Liver (tissue), 9 donors: ENCODE results near the gene DOK1. TPM values are rescaled to one million over a fixed set of nuclear protein-coding genes. Genes with fewer than 3 reads are reported as not detected.

ENCODE experiments used
- DNase-seq: peaks from one replicate; pipeline ENCODE4 v3.0.0-alpha.2; 2017; ENCODE audit warnings: low spot score
- H3K27ac ChIP-seq, 2 donors: one replicate each; pipeline ENCODE4 v1.7.0; 2013; ENCODE audit warnings: inconsistent platforms in 2 of 2, low read length in 2 of 2, control low read depth in 1 of 2, low read depth in 1 of 2, mild to moderate bottlenecking in 1 of 2
- H3K27me3 ChIP-seq, 4 donors: one replicate each; pipeline versions ENCODE4 v1.6.1 to v1.7.0; 2013; ENCODE audit warnings: low read length in 3 of 4, inconsistent platforms in 1 of 4, mild to moderate bottlenecking in 1 of 4, moderate library complexity in 1 of 4; ENCODE audit not compliant: control insufficient read depth in 4 of 4, insufficient read depth in 4 of 4
- H3K36me3 ChIP-seq, 4 donors: one replicate each; pipeline versions ENCODE4 v1.6.1 to v1.7.0; 2013; ENCODE audit warnings: low read length in 3 of 4, mild to moderate bottlenecking in 3 of 4, low read depth in 1 of 4, moderate library complexity in 1 of 4; ENCODE audit not compliant: control insufficient read depth in 4 of 4, insufficient read depth in 3 of 4
- H3K4me1 ChIP-seq, 4 donors: one replicate each; pipeline versions ENCODE4 v1.6.1 to v1.7.0; 2013; ENCODE audit warnings: low read length in 3 of 4, mild to moderate bottlenecking in 3 of 4, moderate library complexity in 1 of 4; ENCODE audit not compliant: control insufficient read depth in 4 of 4, insufficient read depth in 4 of 4
- H3K4me3 ChIP-seq, 3 donors: one replicate each; pipeline versions ENCODE4 v1.6.1 to v1.7.0; 2013; ENCODE audit warnings: low read length in 3 of 3, control low read depth in 1 of 3, low read depth in 1 of 3, mild to moderate bottlenecking in 1 of 3
- H3K9ac ChIP-seq, 2 donors: one replicate each; pipeline ENCODE4 v1.7.0; 2013; ENCODE audit warnings: low read length in 2 of 2, mild to moderate bottlenecking in 2 of 2, moderate library complexity in 2 of 2, control low read depth in 1 of 2, low read depth in 1 of 2
- H3K9me3 ChIP-seq, 4 donors: one replicate each; pipeline versions ENCODE4 v1.6.1 to v1.7.0; 2013; ENCODE audit warnings: low read length in 3 of 4; ENCODE audit not compliant: control insufficient read depth in 4 of 4
- EGR1 ChIP-seq, 2 donors: IDR thresholded peaks; 2 replicates each; pipeline ENCODE4 v1.6.1; 2016 to 2018; ENCODE audit warnings: antibody characterized with exemption in 2 of 2, low read depth in 2 of 2
- FOXA1 ChIP-seq: IDR thresholded peaks from 2 replicates; pipeline ENCODE4 v1.6.1; 2016; ENCODE audit warnings: antibody characterized with exemption
- FOXA2 ChIP-seq: IDR thresholded peaks from 2 replicates; pipeline ENCODE4 v1.6.1; 2016; ENCODE audit warnings: antibody characterized with exemption
- GABPA ChIP-seq, 2 donors: IDR thresholded peaks in 1 of 2; conservative IDR thresholded peaks in 1 of 2; 2 replicates each; pipeline ENCODE4 v1.6.1; 2016; ENCODE audit warnings: antibody characterized with exemption in 2 of 2, mild to moderate bottlenecking in 1 of 2, moderate library complexity in 1 of 2
- HNF4A ChIP-seq, 2 donors: conservative IDR thresholded peaks; 2 replicates each; pipeline ENCODE4 v1.6.1; 2016; ENCODE audit warnings: antibody characterized with exemption in 2 of 2, mild to moderate bottlenecking in 2 of 2
- HNF4G ChIP-seq: IDR thresholded peaks from 2 replicates; pipeline ENCODE4 v1.6.1; 2016; ENCODE audit warnings: antibody characterized with exemption
- JUND ChIP-seq, 2 donors: IDR thresholded peaks; 2 replicates each; pipeline ENCODE4 v1.6.1; 2016; ENCODE audit warnings: antibody characterized with exemption in 2 of 2
- NR2F2 ChIP-seq: IDR thresholded peaks from 2 replicates; pipeline ENCODE4 v1.6.1; 2016; ENCODE audit warnings: antibody characterized with exemption
- RAD21 ChIP-seq, 2 donors: IDR thresholded peaks; 2 replicates each; pipeline ENCODE4 v1.6.1; 2016; ENCODE audit warnings: antibody characterized with exemption in 2 of 2, mild to moderate bottlenecking in 2 of 2
- RXRA ChIP-seq, 2 donors: IDR thresholded peaks; 2 replicates each; pipeline ENCODE4 v1.6.1; 2017 to 2018; ENCODE audit warnings: antibody characterized with exemption in 2 of 2, mild to moderate bottlenecking in 1 of 2
- SP1 ChIP-seq: IDR thresholded peaks from 2 replicates; pipeline ENCODE4 v1.6.1; 2018; ENCODE audit warnings: antibody characterized with exemption, mild to moderate bottlenecking
- TAF1 ChIP-seq: conservative IDR thresholded peaks from 2 replicates; pipeline ENCODE4 v1.6.1; 2016; ENCODE audit warnings: antibody characterized with exemption, mild to moderate bottlenecking
- YY1 ChIP-seq: IDR thresholded peaks from 2 replicates; pipeline ENCODE4 v1.6.1; 2016; ENCODE audit warnings: antibody characterized with exemption, mild to moderate bottlenecking
- WGBS: extraction: QIAGEN DNeasy Blood & Tissue Kit; methylation state at CpG from one replicate; pipeline ENCODE4 v1.1.7; 2013; 5-methylcytosine and 5-hydroxymethylcytosine counted together
- polyA plus RNA-seq, 2 donors: library from polyadenylated mRNA; stranded (reverse) in 1 of 2; unstranded in 1 of 2; fragments of 200-250 nt in 1 of 2; fragments of >200 nt in 1 of 2; fragmentation: Nextera tagmentation in 1 of 2; extraction: Ambion mirVana in 1 of 2; gene quantifications; one replicate each; pipeline versions ENCODE4 v1.2.1 to v1.2.3, GENCODE V29; 2013 to 2015
- total RNA-seq, 2 donors: library from RNA; depleted of rRNA; stranded (reverse); fragments of >200 nt; gene quantifications; one replicate each; pipeline ENCODE4 v1.2.3, GENCODE V29; 2014
- TF ChIP-seq, protein P1 (sequence below): IDR thresholded peaks from 2 replicates; pipeline ENCODE4 v1.6.1; 2016; ENCODE audit warnings: antibody characterized with exemption, mild to moderate bottlenecking
- TF ChIP-seq, protein P2 (sequence below): IDR thresholded peaks from 2 replicates; pipeline ENCODE4 v1.6.1; 2016; ENCODE audit warnings: antibody characterized with exemption
- TF ChIP-seq, protein P3 (sequence below): IDR thresholded peaks from 2 replicates; pipeline ENCODE4 v1.6.1; 2016; ENCODE audit warnings: antibody characterized with exemption
- TF ChIP-seq, protein P4 (sequence below): IDR thresholded peaks from 2 replicates; pipeline ENCODE4 v1.6.1; 2016; ENCODE audit warnings: antibody characterized with exemption
- TF ChIP-seq, protein P5 (sequence below): fragments of 150-350 bp; IDR thresholded peaks from 2 replicates; pipeline ENCODE4 v1.5.1; 2017; ENCODE audit warnings: improper control_type of control experiment, low read depth, low read length; ENCODE audit not compliant: missing input control
- donor health status: healthy.
- donor health status: healthy.
- donor health status: healthy.
- donor health status: healthy.
- donor health status: healthy.

The DOK1 gene
- total and polyA plus RNA-seq, 4 donors: 2.0 to 8.6 (median 4.1) TPM

DNA sequence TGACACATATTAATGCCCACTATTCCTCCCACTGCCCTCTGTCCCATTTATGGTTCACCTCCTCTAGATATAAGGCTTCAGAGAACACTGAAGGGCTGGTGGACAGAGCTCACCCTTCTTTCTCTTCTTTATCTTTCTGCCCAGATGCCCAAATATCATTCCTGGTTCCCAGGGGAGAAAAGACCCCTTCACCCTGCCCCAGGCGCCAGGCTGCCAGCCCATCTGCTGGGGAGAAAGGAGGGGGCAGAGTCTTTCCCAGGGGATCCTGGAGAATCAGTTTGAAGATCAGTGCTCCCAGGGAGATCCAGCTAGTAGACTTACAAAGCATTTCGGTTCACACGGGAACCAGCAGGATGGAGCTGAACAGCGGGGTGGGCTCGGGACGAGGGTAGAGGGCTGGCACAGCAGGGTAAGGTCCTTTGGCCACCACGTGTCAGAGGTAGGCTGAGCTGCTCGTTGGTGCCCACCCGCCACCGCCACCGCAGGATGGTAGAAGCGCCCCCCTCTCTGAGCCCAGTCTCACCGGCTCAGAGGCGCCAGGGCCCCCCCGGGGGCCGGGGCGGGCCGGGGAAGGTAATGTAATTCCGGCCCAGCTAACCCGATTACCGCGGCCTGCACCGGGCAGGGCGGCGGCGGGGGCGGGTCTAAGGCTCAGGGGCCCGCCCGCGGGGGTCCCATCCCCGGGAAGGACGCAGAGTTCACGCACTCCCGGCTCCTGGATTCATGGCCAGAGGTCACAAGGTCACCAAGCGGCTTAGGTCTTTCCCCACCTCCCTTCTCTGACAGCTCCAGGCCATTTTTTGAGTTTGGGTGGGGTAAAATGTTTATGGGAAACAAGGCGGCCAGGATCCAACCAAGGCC, 41.5 kb upstream of the DOK1 start:
- no peak for DNase-seq
- TF ChIP-seq EGR1 (IDR thresholded peaks at IDR 0.05; ENCODE audit: low read depth in 2 of 2) (no peak), FOXA1 (no peak), YY1 (no peak), HNF4G (no peak), GABPA (IDR thresholded peaks at IDR 0.05 in 1 of 2, conservative IDR thresholded peaks at IDR 0.05 in 1 of 2) (no peak), FOXA2 (no peak), SP1 (no peak), RAD21 (IDR thresholded peaks at IDR 0.05) (no peak), JUND (IDR thresholded peaks at IDR 0.05) (no peak), TAF1 (no peak), NR2F2 (no peak)
- TF ChIP-seq, protein P1, sequence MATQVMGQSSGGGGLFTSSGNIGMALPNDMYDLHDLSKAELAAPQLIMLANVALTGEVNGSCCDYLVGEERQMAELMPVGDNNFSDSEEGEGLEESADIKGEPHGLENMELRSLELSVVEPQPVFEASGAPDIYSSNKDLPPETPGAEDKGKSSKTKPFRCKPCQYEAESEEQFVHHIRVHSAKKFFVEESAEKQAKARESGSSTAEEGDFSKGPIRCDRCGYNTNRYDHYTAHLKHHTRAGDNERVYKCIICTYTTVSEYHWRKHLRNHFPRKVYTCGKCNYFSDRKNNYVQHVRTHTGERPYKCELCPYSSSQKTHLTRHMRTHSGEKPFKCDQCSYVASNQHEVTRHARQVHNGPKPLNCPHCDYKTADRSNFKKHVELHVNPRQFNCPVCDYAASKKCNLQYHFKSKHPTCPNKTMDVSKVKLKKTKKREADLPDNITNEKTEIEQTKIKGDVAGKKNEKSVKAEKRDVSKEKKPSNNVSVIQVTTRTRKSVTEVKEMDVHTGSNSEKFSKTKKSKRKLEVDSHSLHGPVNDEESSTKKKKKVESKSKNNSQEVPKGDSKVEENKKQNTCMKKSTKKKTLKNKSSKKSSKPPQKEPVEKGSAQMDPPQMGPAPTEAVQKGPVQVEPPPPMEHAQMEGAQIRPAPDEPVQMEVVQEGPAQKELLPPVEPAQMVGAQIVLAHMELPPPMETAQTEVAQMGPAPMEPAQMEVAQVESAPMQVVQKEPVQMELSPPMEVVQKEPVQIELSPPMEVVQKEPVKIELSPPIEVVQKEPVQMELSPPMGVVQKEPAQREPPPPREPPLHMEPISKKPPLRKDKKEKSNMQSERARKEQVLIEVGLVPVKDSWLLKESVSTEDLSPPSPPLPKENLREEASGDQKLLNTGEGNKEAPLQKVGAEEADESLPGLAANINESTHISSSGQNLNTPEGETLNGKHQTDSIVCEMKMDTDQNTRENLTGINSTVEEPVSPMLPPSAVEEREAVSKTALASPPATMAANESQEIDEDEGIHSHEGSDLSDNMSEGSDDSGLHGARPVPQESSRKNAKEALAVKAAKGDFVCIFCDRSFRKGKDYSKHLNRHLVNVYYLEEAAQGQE: no peak
- TF ChIP-seq, protein P2, sequence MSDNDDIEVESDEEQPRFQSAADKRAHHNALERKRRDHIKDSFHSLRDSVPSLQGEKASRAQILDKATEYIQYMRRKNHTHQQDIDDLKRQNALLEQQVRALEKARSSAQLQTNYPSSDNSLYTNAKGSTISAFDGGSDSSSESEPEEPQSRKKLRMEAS: no peak
- TF ChIP-seq, protein P3, sequence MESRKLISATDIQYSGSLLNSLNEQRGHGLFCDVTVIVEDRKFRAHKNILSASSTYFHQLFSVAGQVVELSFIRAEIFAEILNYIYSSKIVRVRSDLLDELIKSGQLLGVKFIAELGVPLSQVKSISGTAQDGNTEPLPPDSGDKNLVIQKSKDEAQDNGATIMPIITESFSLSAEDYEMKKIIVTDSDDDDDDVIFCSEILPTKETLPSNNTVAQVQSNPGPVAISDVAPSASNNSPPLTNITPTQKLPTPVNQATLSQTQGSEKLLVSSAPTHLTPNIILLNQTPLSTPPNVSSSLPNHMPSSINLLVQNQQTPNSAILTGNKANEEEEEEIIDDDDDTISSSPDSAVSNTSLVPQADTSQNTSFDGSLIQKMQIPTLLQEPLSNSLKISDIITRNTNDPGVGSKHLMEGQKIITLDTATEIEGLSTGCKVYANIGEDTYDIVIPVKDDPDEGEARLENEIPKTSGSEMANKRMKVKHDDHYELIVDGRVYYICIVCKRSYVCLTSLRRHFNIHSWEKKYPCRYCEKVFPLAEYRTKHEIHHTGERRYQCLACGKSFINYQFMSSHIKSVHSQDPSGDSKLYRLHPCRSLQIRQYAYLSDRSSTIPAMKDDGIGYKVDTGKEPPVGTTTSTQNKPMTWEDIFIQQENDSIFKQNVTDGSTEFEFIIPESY: no peak
- TF ChIP-seq, protein P4, sequence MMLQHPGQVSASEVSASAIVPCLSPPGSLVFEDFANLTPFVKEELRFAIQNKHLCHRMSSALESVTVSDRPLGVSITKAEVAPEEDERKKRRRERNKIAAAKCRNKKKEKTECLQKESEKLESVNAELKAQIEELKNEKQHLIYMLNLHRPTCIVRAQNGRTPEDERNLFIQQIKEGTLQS: no peak
- Histone ChIP-seq H3K36me3 (no peaks in the 10 kb centered on the region), H3K4me1 (peaks cover 9 to 23% (median 17%) of the 10 kb centered on the region in 4 donors), H3K4me3 (no peak overlapping the region), H3K27me3 (peaks cover 11 to 28% (median 13%) of the 10 kb centered on the region in 4 donors), H3K9me3 (no peaks in the 10 kb centered on the region), H3K27ac (no peak overlapping the region), H3K9ac (no peak overlapping the region)
- WGBS: 10% methylated on average over 36 of the region's 36 CpGs

DNA sequence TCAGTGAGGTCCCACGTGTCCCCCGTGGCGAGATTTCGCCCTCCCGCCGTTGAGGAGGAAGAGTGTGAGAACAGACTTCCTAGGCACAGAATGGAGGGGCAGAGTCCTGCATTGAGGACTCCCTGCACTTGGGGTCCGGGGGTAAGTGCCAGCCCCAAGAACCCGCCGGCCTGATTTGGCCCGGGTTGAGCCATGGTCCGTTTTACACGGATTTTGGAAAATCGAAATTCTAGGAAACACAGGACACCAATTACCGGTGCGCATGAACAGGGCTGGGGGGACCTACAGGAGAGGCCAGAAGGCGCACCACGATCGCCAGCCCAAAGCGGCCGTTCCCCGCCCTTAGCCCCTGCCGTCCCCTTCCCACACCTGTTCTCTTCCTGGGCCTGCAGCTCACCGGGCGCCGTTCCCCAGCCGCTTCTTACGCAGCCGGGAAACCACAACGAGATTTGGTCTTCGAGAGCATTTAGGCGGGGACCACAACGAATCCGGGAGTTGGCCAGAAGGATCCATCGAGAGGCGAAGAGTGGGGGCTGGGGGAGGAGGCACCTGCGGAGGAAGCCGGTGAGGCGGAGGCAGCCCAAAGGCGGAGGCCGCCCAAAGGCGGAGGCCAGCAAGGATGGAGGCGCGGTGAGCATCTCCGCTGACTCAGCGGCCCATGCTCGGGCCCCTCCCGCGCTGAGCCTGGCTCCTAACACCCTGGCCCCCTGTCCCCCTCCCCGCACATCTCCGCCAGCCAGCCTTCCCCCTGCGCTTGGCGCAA, 40.7 kb upstream of the DOK1 start:
- Histone ChIP-seq H3K9me3 (no peaks in the 10 kb centered on the region), H3K9ac (no peak overlapping the region), H3K27ac (no peak overlapping the region), H3K4me1 (peaks cover 9 to 19% (median 13%) of the 10 kb centered on the region in 4 donors), H3K27me3 (peaks cover 11 to 31% (median 13%) of the 10 kb centered on the region in 4 donors), H3K36me3 (no peaks in the 10 kb centered on the region), H3K4me3 (no peak overlapping the region)
- DNase-seq: no peak
- WGBS: 7% methylated on average over 52 of the region's 52 CpGs
- no peak for TF ChIP-seq FOXA1
- no peak for TF ChIP-seq SP1
- TF ChIP-seq TAF1: no peak
- TF ChIP-seq NR2F2: no peak
- no peak for TF ChIP-seq RXRA (IDR thresholded peaks at IDR 0.05)
- no peak for TF ChIP-seq GABPA (IDR thresholded peaks at IDR 0.05 in 1 of 2, conservative IDR thresholded peaks at IDR 0.05 in 1 of 2)
- TF ChIP-seq, protein P5, sequence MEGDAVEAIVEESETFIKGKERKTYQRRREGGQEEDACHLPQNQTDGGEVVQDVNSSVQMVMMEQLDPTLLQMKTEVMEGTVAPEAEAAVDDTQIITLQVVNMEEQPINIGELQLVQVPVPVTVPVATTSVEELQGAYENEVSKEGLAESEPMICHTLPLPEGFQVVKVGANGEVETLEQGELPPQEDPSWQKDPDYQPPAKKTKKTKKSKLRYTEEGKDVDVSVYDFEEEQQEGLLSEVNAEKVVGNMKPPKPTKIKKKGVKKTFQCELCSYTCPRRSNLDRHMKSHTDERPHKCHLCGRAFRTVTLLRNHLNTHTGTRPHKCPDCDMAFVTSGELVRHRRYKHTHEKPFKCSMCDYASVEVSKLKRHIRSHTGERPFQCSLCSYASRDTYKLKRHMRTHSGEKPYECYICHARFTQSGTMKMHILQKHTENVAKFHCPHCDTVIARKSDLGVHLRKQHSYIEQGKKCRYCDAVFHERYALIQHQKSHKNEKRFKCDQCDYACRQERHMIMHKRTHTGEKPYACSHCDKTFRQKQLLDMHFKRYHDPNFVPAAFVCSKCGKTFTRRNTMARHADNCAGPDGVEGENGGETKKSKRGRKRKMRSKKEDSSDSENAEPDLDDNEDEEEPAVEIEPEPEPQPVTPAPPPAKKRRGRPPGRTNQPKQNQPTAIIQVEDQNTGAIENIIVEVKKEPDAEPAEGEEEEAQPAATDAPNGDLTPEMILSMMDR: no peak
- TF ChIP-seq HNF4A (conservative IDR thresholded peaks at IDR 0.05): no peak
- TF ChIP-seq EGR1 (IDR thresholded peaks at IDR 0.05; ENCODE audit: low read depth in 2 of 2): no peak
- TF ChIP-seq, protein P2: no peak
- no peak for TF ChIP-seq JUND (IDR thresholded peaks at IDR 0.05)
- TF ChIP-seq, protein P3: no peak
